Natural killer cell (primary cell): ENCODE measurements around the gene CAMTA1. TPM values are rescaled to one million over a fixed set of nuclear protein-coding genes. Genes with fewer than 3 reads are reported as not detected.

ENCODE experiments used
- ATAC-seq, 3 donors: fragments of 150-1000 bp in 2 of 3; fragments of 200-7000 bp in 1 of 3; cut with Tn5 transposase; 1 replicate in 1 of 3; 2 replicates in 2 of 3; pipeline ENCODE4 v1.10.0; 2021; ENCODE audit warnings: mild to moderate bottlenecking in 2 of 3, moderate library complexity in 2 of 3
- DNase-seq, 2 donors: peaks; one replicate each; pipeline versions ENCODE4 v3.0.0 to v3.0.0-alpha.2; 2013 to 2021; ENCODE audit warnings: mixed read lengths in 1 of 2
- H3K27ac ChIP-seq: one replicate; pipeline ENCODE4 v1.5.1; 2013; ENCODE audit warnings: mild to moderate bottlenecking, low read length
- H3K27me3 ChIP-seq: one replicate; pipeline ENCODE4 v1.6.1; 2013; ENCODE audit warnings: low read length; ENCODE audit not compliant: control insufficient read depth, insufficient read depth
- H3K36me3 ChIP-seq: one replicate; pipeline ENCODE4 v1.6.1; 2013; ENCODE audit warnings: low read length; ENCODE audit not compliant: control insufficient read depth, insufficient read depth
- H3K4me1 ChIP-seq: one replicate; pipeline ENCODE4 v1.6.1; 2013; ENCODE audit warnings: low read length; ENCODE audit not compliant: control insufficient read depth, insufficient read depth
- H3K4me3 ChIP-seq: one replicate; pipeline ENCODE4 v1.5.1; 2013; ENCODE audit warnings: low read length
- H3K9me3 ChIP-seq: one replicate; pipeline ENCODE4 v1.6.1; 2013; ENCODE audit warnings: low read length; ENCODE audit not compliant: control insufficient read depth, insufficient read depth
- H3K27ac Mint-ChIP-seq, 2 donors: one replicate each; pipeline ENCODE4 v1.8.0; 2022; ENCODE audit warnings: mild to moderate bottlenecking in 2 of 2, mixed read lengths in 2 of 2, moderate library complexity in 1 of 2
- H3K27me3 Mint-ChIP-seq, 2 donors: one replicate each; pipeline ENCODE4 v1.8.0; 2022; ENCODE audit warnings: low read depth in 2 of 2, mixed read lengths in 2 of 2
- H3K36me3 Mint-ChIP-seq: one replicate; pipeline ENCODE4 v1.8.0; 2022; ENCODE audit warnings: mixed read lengths
- H3K4me1 Mint-ChIP-seq, 2 donors: one replicate each; pipeline ENCODE4 v1.8.0; 2022; ENCODE audit warnings: mixed read lengths in 2 of 2
- H3K4me3 Mint-ChIP-seq: one replicate; pipeline ENCODE4 v1.8.0; 2022; ENCODE audit warnings: mild to moderate bottlenecking, moderate library complexity, mixed read lengths
- H3K9me3 Mint-ChIP-seq, 2 donors: one replicate each; pipeline ENCODE4 v1.8.0; 2022; ENCODE audit warnings: mixed read lengths in 2 of 2
- WGBS: methylation state at CpG from one replicate; pipeline ENCODE4 v1.1.7; 2013; ENCODE audit warnings: missing lambda C conversion rate; ENCODE audit not compliant: insufficient coverage; 5-methylcytosine and 5-hydroxymethylcytosine counted together
- intact Hi-C: fragments of 100-400 bp; cut with micrococcal nuclease; formaldehyde crosslinking; loops from one replicate; pipeline ENCODE4 v1.14.2; 2022
- total RNA-seq, 4 donors: library from RNA; stranded (reverse); fragments of 120-200 nt in 1 of 4; gene quantifications; one replicate each; pipeline versions ENCODE4 v1.2.3 to v1.2.4, GENCODE V29; 2013 to 2022
- TF ChIP-seq, protein P1 (sequence below): fragments of 200-600 bp; IDR thresholded peaks from one replicate; pipeline ENCODE4 v1.8.0; 2022; ENCODE audit warnings: antibody characterized with exemption

CAMTA1 gene
- total RNA-seq, 3 donors from 2014 or later (not counting 1 experiment from before 2014, with no cell fraction given) = 40.6 to 53.3 (median 44.9) TPM

GRCh38 chr1:7303554-7304317 is 518.5 kb downstream of the CAMTA1 start:
- no peaks in the 10 kb centered on the region for H3K27me3 ChIP-seq
- H3K27ac ChIP-seq = no peak overlapping the region
- ATAC-seq = peak in 1 of 3 donors; percentile 27
- no peaks in the 10 kb centered on the region for H3K9me3 ChIP-seq
- TF ChIP-seq, protein P1, sequence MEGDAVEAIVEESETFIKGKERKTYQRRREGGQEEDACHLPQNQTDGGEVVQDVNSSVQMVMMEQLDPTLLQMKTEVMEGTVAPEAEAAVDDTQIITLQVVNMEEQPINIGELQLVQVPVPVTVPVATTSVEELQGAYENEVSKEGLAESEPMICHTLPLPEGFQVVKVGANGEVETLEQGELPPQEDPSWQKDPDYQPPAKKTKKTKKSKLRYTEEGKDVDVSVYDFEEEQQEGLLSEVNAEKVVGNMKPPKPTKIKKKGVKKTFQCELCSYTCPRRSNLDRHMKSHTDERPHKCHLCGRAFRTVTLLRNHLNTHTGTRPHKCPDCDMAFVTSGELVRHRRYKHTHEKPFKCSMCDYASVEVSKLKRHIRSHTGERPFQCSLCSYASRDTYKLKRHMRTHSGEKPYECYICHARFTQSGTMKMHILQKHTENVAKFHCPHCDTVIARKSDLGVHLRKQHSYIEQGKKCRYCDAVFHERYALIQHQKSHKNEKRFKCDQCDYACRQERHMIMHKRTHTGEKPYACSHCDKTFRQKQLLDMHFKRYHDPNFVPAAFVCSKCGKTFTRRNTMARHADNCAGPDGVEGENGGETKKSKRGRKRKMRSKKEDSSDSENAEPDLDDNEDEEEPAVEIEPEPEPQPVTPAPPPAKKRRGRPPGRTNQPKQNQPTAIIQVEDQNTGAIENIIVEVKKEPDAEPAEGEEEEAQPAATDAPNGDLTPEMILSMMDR = no peak
- Mint-ChIP-seq H3K4me3 (no peak overlapping the region), H3K27me3 (peaks cover 14 to 61% of the 10 kb centered on the region in 2 donors), H3K4me1 (no peaks in the 10 kb centered on the region), H3K36me3 (no peaks in the 10 kb centered on the region), H3K9me3 (peaks cover 0 to under 1% of the 10 kb centered on the region in 2 donors), H3K27ac (no peak overlapping the region)
- H3K36me3 ChIP-seq = no peaks in the 10 kb centered on the region
- no peak for DNase-seq
- H3K4me3 ChIP-seq = no peak overlapping the region
- intact Hi-C loops = no loop called here
- no peaks in the 10 kb centered on the region for H3K4me1 ChIP-seq
- whole genome bisulfite sequencing = 79% methylated on average over 5 of the region's 8 CpGs

DNA sequence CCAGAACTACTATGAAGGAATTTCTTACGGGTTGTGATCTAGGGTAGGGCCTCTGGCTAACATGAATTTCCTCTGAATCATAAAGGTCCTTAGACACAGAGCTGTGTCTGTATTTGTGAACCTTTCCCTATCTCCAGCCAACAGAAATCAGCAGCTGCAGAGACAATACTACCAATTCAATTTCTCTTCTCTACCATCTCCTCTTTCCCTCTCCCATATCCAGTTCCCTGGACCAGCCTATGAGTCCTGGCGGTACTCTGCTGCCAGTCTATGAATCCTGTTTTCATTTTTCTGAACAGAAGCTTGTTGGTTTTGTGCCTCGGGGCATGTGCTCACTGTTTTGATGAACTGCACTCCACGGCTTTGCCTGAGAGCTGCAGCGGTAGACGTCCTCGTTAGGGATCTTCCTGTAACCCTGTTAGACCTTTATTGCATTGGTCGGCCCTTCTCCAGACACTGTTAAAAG is 527.9 kb downstream of the CAMTA1 start:
- H3K36me3 Mint-ChIP-seq = no peaks in the 10 kb centered on the region
- H3K27me3 Mint-ChIP-seq = peaks cover 14 to 38% of the 10 kb centered on the region in 2 donors
- H3K4me1 Mint-ChIP-seq = no peaks in the 10 kb centered on the region
- Histone ChIP-seq H3K36me3 (no peaks in the 10 kb centered on the region), H3K4me1 (no peaks in the 10 kb centered on the region), H3K9me3 (no peaks in the 10 kb centered on the region), H3K27ac (no peak overlapping the region), H3K4me3 (no peak overlapping the region), H3K27me3 (no peaks in the 10 kb centered on the region)
- intact Hi-C loops = no loop called here
- WGBS = 76% methylated on average over 7 of the region's 8 CpGs
- no peak overlapping the region for H3K27ac Mint-ChIP-seq
- H3K4me3 Mint-ChIP-seq = no peak overlapping the region
- TF ChIP-seq, protein P1 = no peak
- peaks cover 0 to 4% of the 10 kb centered on the region in 2 donors for H3K9me3 Mint-ChIP-seq
- ATAC-seq = no peak
- DNase-seq = no peak

GRCh38 chr1:7313826-7314225 is 528.6 kb downstream of the CAMTA1 start:
- H3K27ac Mint-ChIP-seq = no peak overlapping the region
- TF ChIP-seq, protein P1 = no peak
- peaks cover 0 to 2% of the 10 kb centered on the region in 2 donors for H3K9me3 Mint-ChIP-seq
- Histone ChIP-seq H3K4me1 (no peaks in the 10 kb centered on the region), H3K27me3 (no peaks in the 10 kb centered on the region), H3K4me3 (no peak overlapping the region), H3K9me3 (no peaks in the 10 kb centered on the region), H3K27ac (no peak overlapping the region), H3K36me3 (no peaks in the 10 kb centered on the region)
- no peaks in the 10 kb centered on the region for H3K4me1 Mint-ChIP-seq
- 95% methylated on average over 5 of the region's 5 CpGs for WGBS
- no peak overlapping the region for H3K4me3 Mint-ChIP-seq
- peaks cover 14 to 40% of the 10 kb centered on the region in 2 donors for H3K27me3 Mint-ChIP-seq
- intact Hi-C loops = no loop called here
- H3K36me3 Mint-ChIP-seq = no peaks in the 10 kb centered on the region
- ATAC-seq (no peak), DNase-seq (no peak)
